GM18505 (cell line): Measurements from ENCODE around the gene HACD2.

Experiments
- ATAC-seq: cut with Tn5 transposase; IDR thresholded peaks from one replicate; pipeline ENCODE4 v1.9.1; 2021; ENCODE audit not compliant: unreplicated experiment
- POLR2A ChIP-seq: IDR thresholded peaks from 4 replicates; pipeline ENCODE4 v1.6.1; 2011; ENCODE audit warnings: borderline replicate concordance; ENCODE audit not compliant: insufficient read depth, insufficient read length; ENCODE audit errors: extremely low read depth

The HACD2 gene

GRCh38 chr3:123571973-123572365 is 12.9 kb downstream of the HACD2 start:
- ATAC-seq, result no peak
- TF ChIP-seq POLR2A, result no peak

- no peak for ATAC-seq
- TF ChIP-seq POLR2A, result no peak
Measured at GRCh38 chr3:123571264-123571972, 13.4 kb downstream of the HACD2 start.

- TF ChIP-seq POLR2A, result no peak
- ATAC-seq, result no peak
Measured at GRCh38 chr3:123568875-123569274, 16.0 kb downstream of the HACD2 start.

GRCh38 chr3:123568034-123568433 is 16.8 kb downstream of the HACD2 start:
- no peak for TF ChIP-seq POLR2A
- no peak for ATAC-seq

- ATAC-seq, result no peak
- no peak for TF ChIP-seq POLR2A
Measured at GRCh38 chr3:123564056-123564455, 20.8 kb downstream of the HACD2 start.

GRCh38 chr3:123562547-123562946 is 22.3 kb downstream of the HACD2 start:
- no peak for TF ChIP-seq POLR2A
- no peak for ATAC-seq

GRCh38 chr3:123561188-123561587 is 23.7 kb downstream of the HACD2 start:
- TF ChIP-seq POLR2A, result no peak
- no peak for ATAC-seq

- TF ChIP-seq POLR2A, result no peak
- no peak for ATAC-seq
Measured at GRCh38 chr3:123559040-123559861, 25.6 kb downstream of the HACD2 start.

- ATAC-seq, result no peak
- TF ChIP-seq POLR2A, result no peak
Measured at GRCh38 chr3:123553536-123553935, 31.3 kb downstream of the HACD2 start.

- no peak for ATAC-seq
- TF ChIP-seq POLR2A, result no peak
Measured at GRCh38 chr3:123552768-123553167, 32.1 kb downstream of the HACD2 start.

GRCh38 chr3:123552095-123552714 is 32.6 kb downstream of the HACD2 start:
- no peak for ATAC-seq
- TF ChIP-seq POLR2A, result no peak

GRCh38 chr3:123547881-123548519 is 36.9 kb downstream of the HACD2 start:
- no peak for TF ChIP-seq POLR2A
- ATAC-seq, result no peak

- TF ChIP-seq POLR2A, result no peak
- no peak for ATAC-seq
Measured at GRCh38 chr3:123546133-123546755, 38.6 kb downstream of the HACD2 start.

GRCh38 chr3:123543950-123544349 is 40.9 kb downstream of the HACD2 start:
- no peak for ATAC-seq
- no peak for TF ChIP-seq POLR2A

- ATAC-seq, result no peak
Measured at GRCh38 chr3:123540285-123540684, 44.6 kb downstream of the HACD2 start.

More at GRCh38 chr3:123540285-123540684, 44.6 kb downstream of the HACD2 start:
- no peak for TF ChIP-seq POLR2A
